ENCODE data around the gene LUZP1. TPM values are rescaled to one million over a fixed set of nuclear protein-coding genes. Genes with fewer than 3 reads are reported as not detected.

LUZP1 gene
- total and polyA plus RNA-seq, 10 of the 15 experiments (the other 5 are each of a cell fraction or from before 2014, with no cell fraction given) = 11.3 to 28.2 (median 17.3) TPM

- no peak for TF ChIP-seq RCOR1 (conservative IDR thresholded peaks at IDR 0.05; ENCODE audit: low read depth, low read length)
- TF ChIP-seq E2F8 (IDR thresholded peaks at IDR 0.05; ENCODE audit: low read depth, partially characterized antibody) = no peak
- no peak for TF ChIP-seq JUNB (IDR thresholded peaks at IDR 0.05)
- no peak for TF ChIP-seq PAX8 (IDR thresholded peaks at IDR 0.05)
- no peak for TF ChIP-seq TCF12 (IDR thresholded peaks at IDR 0.05; ENCODE audit: low read depth, low read length)
- TF ChIP-seq NFYA (IDR thresholded peaks at IDR 0.05; ENCODE audit: borderline replicate concordance, low read depth, low read length) = no peak
- TF ChIP-seq TBL1XR1 (IDR thresholded peaks at IDR 0.05; ENCODE audit: low read depth, low read length) = no peak
- TF ChIP-seq CHD1 (IDR thresholded peaks at IDR 0.05; ENCODE audit: low read depth, low read length) = no peak
Measured at GRCh38 chr1:23214640-23215039, 46.0 kb upstream of the LUZP1 start (continued).

GRCh38 chr1:23211955-23212354, 43.3 kb upstream of the LUZP1 start:
- ATAC-seq (no peak), DNase-seq (ENCODE audit: low read depth, low spot score) (no peak), FAIRE-seq (no peak)
- TF ChIP-seq RUNX3 (IDR thresholded peaks at IDR 0.05; ENCODE audit: low read length) (no peak), IKZF1 (conservative IDR thresholded peaks at IDR 0.05) (no peak), BCL3 (IDR thresholded peaks at IDR 0.05; ENCODE audit: borderline replicate concordance, insufficient read depth, low read depth, low read length, poor library complexity, severe bottlenecking) (no peak), ZBTB40 (IDR thresholded peaks at IDR 0.05; ENCODE audit: borderline replicate concordance) (no peak), CHD4 (IDR thresholded peaks at IDR 0.05) (no peak), HDAC2 (IDR thresholded peaks at IDR 0.05) (no peak)
- peaks cover 3% of the 10 kb centered on the region for H3K4me1 ChIP-seq (ENCODE audit: control insufficient read depth, insufficient read depth, low read length)
- no peaks in the 10 kb centered on the region for H3K9me3 ChIP-seq (replicated peaks; ENCODE audit: control insufficient read depth, insufficient read depth, low read length)
- ChIA-PET CTCF (interaction anchor here (1.3 to 2.1 kb wide), 2 partner anchors 9 to 235 kb away, joined by 4 read pairs; no protein-coding TSS in a partner anchor), SMC1A (ENCODE audit: uncharacterized antibody, unreplicated experiment) (no interaction called here), POLR2A (no interaction called here), RAD21 (ENCODE audit: unreplicated experiment) (no interaction called here)
- H3K36me3 ChIP-seq (ENCODE audit: control insufficient read depth in 2 of 2, insufficient read depth in 2 of 2, low read length in 1 of 2) = no peaks in the 10 kb centered on the region
- no peaks in the 10 kb centered on the region for H3K79me2 ChIP-seq (ENCODE audit: control insufficient read depth, insufficient read depth, low read length)
- no peak overlapping the region for H2AFZ ChIP-seq (ENCODE audit: control insufficient read depth, low read depth, low read length)
- H4K20me1 ChIP-seq (ENCODE audit: control insufficient read depth, insufficient read depth) = no peaks in the 10 kb centered on the region
- in situ Hi-C loops (cut with MboI) (no loop called here), intact Hi-C loops (cut with micrococcal nuclease; ENCODE audit: unreplicated experiment) (loop anchor here (10.0 kb wide), 1 partner anchor 63 kb away; no protein-coding TSS in a partner anchor)
- H3K4me2 ChIP-seq (ENCODE audit: control insufficient read depth, insufficient read depth) = no peak overlapping the region
- 41% methylated on average over 4 of the region's 4 CpGs for WGBS (ENCODE audit: insufficient coverage, insufficient replicate concordance, low lambda C conversion rate, missing lambda C conversion rate)
- no peak overlapping the region for H3K9ac ChIP-seq (ENCODE audit: control insufficient read depth, insufficient read depth, low read length)
- H3K27ac ChIP-seq (ENCODE audit: control insufficient read depth, insufficient read depth) = no peak overlapping the region
- BruUV-seq (replicated peaks) = no TSS peak
- H3K4me3 ChIP-seq = no peak overlapping the region
- H3K27me3 ChIP-seq (replicated peaks in 1 of 2; ENCODE audit: control insufficient read depth in 2 of 2, insufficient read depth in 2 of 2, low read length in 1 of 2) = peaks cover 0 to 5% of the 10 kb centered on the region in 2 experiments; a peak in 2 of 4 replicates

Measured in GM12878 (cell line).